ENCODE results near the gene FBXL19. TPM values are rescaled to one million over a fixed set of nuclear protein-coding genes. Genes with fewer than 3 reads are reported as not detected.

Gene FBXL19
- total and polyA plus RNA-seq, 2 of the 8 experiments (the other 6 are each of a cell fraction or from before 2014, with no cell fraction given), result 47.2 to 72.2 TPM

DNA sequence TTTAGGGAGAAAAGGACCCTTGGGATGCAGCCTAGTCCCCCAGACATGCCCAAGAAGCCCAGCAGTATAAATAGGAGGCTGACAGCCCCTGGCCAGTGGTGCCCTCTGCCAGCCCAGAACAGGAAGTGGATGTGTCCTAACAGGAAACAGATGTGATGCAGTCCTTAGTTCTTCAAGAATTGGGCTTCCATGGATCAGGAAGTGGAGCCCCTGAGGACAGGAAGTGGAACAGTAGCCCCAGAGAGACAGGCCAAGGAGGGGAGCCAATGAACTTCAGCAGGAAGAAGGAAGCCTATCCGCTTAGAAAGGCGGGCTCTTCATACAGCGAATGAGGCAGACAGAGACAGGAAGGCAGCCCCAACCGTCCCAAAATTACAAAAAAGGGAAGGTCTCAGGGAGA is 19.8 kb upstream of the FBXL19 start:
- H2BK12ac ChIP-seq (ENCODE audit: low read depth, low read length), result peak overlapping the region; percentile 43; the same call in 1 of the 2 replicates
- peaks cover 0 to 19% (median 3%) of the 10 kb centered on the region in 4 experiments; a peak in 4 of 7 replicates for H3K27me3 ChIP-seq (replicated peaks in 1 of 4; ENCODE audit: control insufficient read depth in 3 of 4, extremely low read depth in 1 of 4, insufficient read depth in 3 of 4, low read length in 3 of 4)
- H3K9ac ChIP-seq (replicated peaks in 1 of 4; ENCODE audit: extremely low read depth in 1 of 4, low read depth in 3 of 4, low read length in 3 of 4), result no peak overlapping the region
- ChIA-PET POLR2A (ENCODE audit: partially characterized antibody) (interaction anchor here (2.7 kb wide), 1 partner anchor 28 kb away, joined by 23 read pairs; no protein-coding TSS in a partner anchor), CTCF (ENCODE audit: partially characterized antibody) (interaction anchor here (2.6 to 6.4 kb wide), 3 partner anchors 8 to 58 kb away, joined by 11 to 69 read pairs (median 22); no protein-coding TSS in a partner anchor)
- H3K14ac ChIP-seq (ENCODE audit: insufficient read length), result no peak overlapping the region
- H4K91ac ChIP-seq (replicated peaks; ENCODE audit: insufficient read length, low read length), result no peak overlapping the region
- H3K79me1 ChIP-seq (ENCODE audit: low read depth, low read length), result no peaks in the 10 kb centered on the region
- H3K56ac ChIP-seq (replicated peaks; ENCODE audit: insufficient read length, low read depth, low read length), result no peak overlapping the region
- no peak for FAIRE-seq
- DNase-seq (ENCODE audit: low read depth in 1 of 2, low spot score in 2 of 2), result no peak
- no peaks in the 10 kb centered on the region for H3K9me3 ChIP-seq (ENCODE audit: insufficient read depth in 2 of 2, low read depth in 1 of 2, low read length in 1 of 2)
- H4K8ac ChIP-seq (ENCODE audit: extremely low read depth, insufficient read depth, low read length), result no peak overlapping the region
- H3K23me2 ChIP-seq (ENCODE audit: low read depth, low read length), result peaks cover 4% of the 10 kb centered on the region; the same call in 1 of the 2 replicates
- H3K79me2 ChIP-seq (ENCODE audit: control insufficient read depth in 1 of 2, insufficient read depth in 2 of 2, low read length in 2 of 2), result no peaks in the 10 kb centered on the region
- H3K4ac ChIP-seq (replicated peaks; ENCODE audit: insufficient read length, low read depth, low read length), result no peak overlapping the region
- no peak overlapping the region for H4K5ac ChIP-seq (ENCODE audit: insufficient read length, low read depth, low read length)
- H2AK5ac ChIP-seq (ENCODE audit: low read depth, low read length), result no peak overlapping the region
- no peak overlapping the region for H3K27ac ChIP-seq (ENCODE audit: low read depth, low read length)
- peaks cover 2 to 5% (median 4%) of the 10 kb centered on the region in 4 experiments; a peak in 5 of 7 replicates for H3K4me1 ChIP-seq (replicated peaks in 1 of 4; ENCODE audit: control insufficient read depth in 3 of 4, insufficient read depth in 4 of 4, low read length in 3 of 4)
- H3K36me3 ChIP-seq (ENCODE audit: control insufficient read depth in 2 of 4, insufficient read depth in 4 of 4, low read length in 3 of 4), result no peaks in the 10 kb centered on the region
- H3K18ac ChIP-seq (ENCODE audit: extremely low read depth, low read length), result peak overlapping the region; percentile 32; the same call in 1 of the 2 replicates
- no peak overlapping the region for H3K23ac ChIP-seq (ENCODE audit: insufficient read length)
- H2BK20ac ChIP-seq (ENCODE audit: low read length), result no peak overlapping the region
- no peaks in the 10 kb centered on the region for H4K20me1 ChIP-seq (replicated peaks in 1 of 2; ENCODE audit: control insufficient read depth in 1 of 2, insufficient read depth in 2 of 2, low read length in 2 of 2)
- no peak overlapping the region for H3K4me3 ChIP-seq (ENCODE audit: extremely low read depth in 1 of 4, insufficient read depth in 2 of 4, low read depth in 3 of 4, low read length in 4 of 4)
- H2BK15ac ChIP-seq (ENCODE audit: low read length), result peak overlapping the region; percentile 95; the same call in 1 of the 2 replicates
- H2BK5ac ChIP-seq (ENCODE audit: low read depth, low read length), result no peak overlapping the region
- no peak overlapping the region for H2AFZ ChIP-seq (ENCODE audit: low read length)
- H3K4me2 ChIP-seq (ENCODE audit: insufficient read depth in 1 of 2, low read depth in 2 of 2, low read length in 2 of 2), result no peak overlapping the region
- H2BK120ac ChIP-seq (replicated peaks; ENCODE audit: low read depth, low read length), result no peak overlapping the region
- 91% methylated on average over 4 of the region's 4 CpGs; no CpG with 5 or more reads in 1 of the 2 experiments for WGBS, 2 experiments (ENCODE audit: extremely low coverage in 1 of 2, insufficient coverage in 1 of 2, insufficient read length in 1 of 2, insufficient replicate concordance in 2 of 2, low coverage in 1 of 2, low lambda C conversion rate in 2 of 2, missing lambda C conversion rate in 1 of 2)
- no peak for TF ChIP-seq KDM4A (IDR thresholded peaks at IDR 0.05; ENCODE audit: low read depth, low read length, severe bottlenecking)
- no peak for TF ChIP-seq ASH2L (IDR thresholded peaks at IDR 0.05; ENCODE audit: low read length)
- TF ChIP-seq HDAC2 (IDR thresholded peaks at IDR 0.05; ENCODE audit: borderline replicate concordance in 1 of 2, low read depth in 2 of 2, low read length in 2 of 2), result no peak
- TF ChIP-seq KDM5A (IDR thresholded peaks at IDR 0.05; ENCODE audit: low read length), result no peak
- no peak for TF ChIP-seq ZNF274 (IDR thresholded peaks at IDR 0.05; ENCODE audit: borderline replicate concordance, extremely low read depth, low read length)
- TF ChIP-seq, protein P1, sequence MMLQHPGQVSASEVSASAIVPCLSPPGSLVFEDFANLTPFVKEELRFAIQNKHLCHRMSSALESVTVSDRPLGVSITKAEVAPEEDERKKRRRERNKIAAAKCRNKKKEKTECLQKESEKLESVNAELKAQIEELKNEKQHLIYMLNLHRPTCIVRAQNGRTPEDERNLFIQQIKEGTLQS (IDR thresholded peaks at IDR 0.05; ENCODE audit: insufficient read depth, low read depth, low read length), result no peak
- TF ChIP-seq, protein P2, sequence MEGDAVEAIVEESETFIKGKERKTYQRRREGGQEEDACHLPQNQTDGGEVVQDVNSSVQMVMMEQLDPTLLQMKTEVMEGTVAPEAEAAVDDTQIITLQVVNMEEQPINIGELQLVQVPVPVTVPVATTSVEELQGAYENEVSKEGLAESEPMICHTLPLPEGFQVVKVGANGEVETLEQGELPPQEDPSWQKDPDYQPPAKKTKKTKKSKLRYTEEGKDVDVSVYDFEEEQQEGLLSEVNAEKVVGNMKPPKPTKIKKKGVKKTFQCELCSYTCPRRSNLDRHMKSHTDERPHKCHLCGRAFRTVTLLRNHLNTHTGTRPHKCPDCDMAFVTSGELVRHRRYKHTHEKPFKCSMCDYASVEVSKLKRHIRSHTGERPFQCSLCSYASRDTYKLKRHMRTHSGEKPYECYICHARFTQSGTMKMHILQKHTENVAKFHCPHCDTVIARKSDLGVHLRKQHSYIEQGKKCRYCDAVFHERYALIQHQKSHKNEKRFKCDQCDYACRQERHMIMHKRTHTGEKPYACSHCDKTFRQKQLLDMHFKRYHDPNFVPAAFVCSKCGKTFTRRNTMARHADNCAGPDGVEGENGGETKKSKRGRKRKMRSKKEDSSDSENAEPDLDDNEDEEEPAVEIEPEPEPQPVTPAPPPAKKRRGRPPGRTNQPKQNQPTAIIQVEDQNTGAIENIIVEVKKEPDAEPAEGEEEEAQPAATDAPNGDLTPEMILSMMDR (IDR thresholded peaks at IDR 0.05; ENCODE audit: control extremely low read depth in 1 of 3, insufficient read depth in 1 of 3, low read depth in 1 of 3, low read length in 3 of 3), result no peak
- no peak for TF ChIP-seq SP4 (IDR thresholded peaks at IDR 0.05; ENCODE audit: low read length)
- TF ChIP-seq MAFK (IDR thresholded peaks at IDR 0.05; ENCODE audit: low read depth, low read length), result no peak
- no peak for TF ChIP-seq GTF2F1 (IDR thresholded peaks at IDR 0.05; ENCODE audit: borderline replicate concordance, low read depth, low read length)
